ENCODE data around the gene CD226. TPM values are rescaled to one million over a fixed set of nuclear protein-coding genes. Genes with fewer than 3 reads are reported as not detected.

CD226 gene
- total RNA-seq = 134 and 141 TPM in 2 replicates

DNA sequence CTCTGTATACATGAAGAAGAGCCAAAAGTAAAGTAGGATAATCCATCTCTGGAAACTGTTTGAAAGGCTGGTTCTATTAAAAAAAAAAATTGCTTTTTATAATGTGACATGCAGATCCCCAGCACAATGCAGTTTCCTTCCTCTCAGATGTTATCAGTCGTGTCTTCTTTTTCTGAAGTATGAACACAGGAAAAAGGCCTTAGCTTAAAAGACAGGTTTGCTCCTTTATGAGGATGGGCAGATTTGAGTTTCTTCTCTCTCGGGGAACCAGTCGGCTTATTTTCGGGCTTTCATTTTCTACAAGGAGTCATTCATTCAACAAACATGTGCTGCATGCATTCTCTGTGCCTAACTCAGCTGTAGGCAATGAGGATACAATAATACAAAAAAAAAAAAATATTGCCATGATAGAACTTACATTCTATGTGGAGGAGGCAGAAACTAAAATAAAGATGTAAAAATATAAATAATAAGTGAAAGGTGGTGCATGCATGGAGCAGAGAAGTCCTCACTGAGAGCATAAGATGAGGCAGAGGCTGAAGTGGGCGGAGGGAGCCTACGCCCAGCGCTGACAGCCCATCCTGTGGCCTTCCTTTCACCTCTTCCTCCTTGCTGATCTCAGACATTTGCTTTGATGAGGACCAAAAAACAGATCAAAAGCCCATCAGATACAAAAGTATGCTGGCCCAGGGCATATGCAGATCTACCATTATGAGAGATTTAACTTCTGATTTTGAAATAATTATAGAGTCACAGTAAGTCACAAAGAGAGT is at the start of gene CD226:
TSS of gene CD226 (minus strand) at position 513 of the 773 bp plus-strand sequence. CDS start at position 46, 467 bp downstream.
- Mint-ChIP-seq H3K36me3 (ENCODE audit: low read depth) (peaks cover 55% of the 10 kb centered on the region), H3K4me1 (ENCODE audit: low read depth) (peaks cover 43% of the 10 kb centered on the region), H3K4me3 (no peak within 1 kb of the TSS), H3K27ac (no peak within 1 kb of the TSS), H3K27me3 (ENCODE audit: insufficient read depth) (no peaks in the 10 kb centered on the region), H3K9me3 (peaks cover 7% of the 10 kb centered on the region)
- DNase-seq (ENCODE audit: low spot score) = no peak
- intact Hi-C loops (cut with micrococcal nuclease) = loop anchor here (5.0 kb wide), 2 partner anchors 125 to 955 kb away; no protein-coding TSS in a partner anchor

GRCh38 chr18:69996951-69997798 is 49.5 kb upstream of the CD226 start:
- Mint-ChIP-seq H3K9me3 (no peaks in the 10 kb centered on the region), H3K4me1 (ENCODE audit: low read depth) (peaks cover 17% of the 10 kb centered on the region), H3K27me3 (ENCODE audit: insufficient read depth) (no peaks in the 10 kb centered on the region), H3K27ac (peak overlapping the region; percentile 1), H3K4me3 (no peak overlapping the region), H3K36me3 (ENCODE audit: low read depth) (peaks cover 46% of the 10 kb centered on the region)
- DNase-seq (ENCODE audit: low spot score) = no peak
- intact Hi-C loops (cut with micrococcal nuclease) = no loop called here

- intact Hi-C loops (cut with micrococcal nuclease) = no loop called here
- Mint-ChIP-seq H3K27ac (no peak overlapping the region), H3K4me1 (ENCODE audit: low read depth) (peaks cover 17% of the 10 kb centered on the region), H3K27me3 (ENCODE audit: insufficient read depth) (no peaks in the 10 kb centered on the region), H3K36me3 (ENCODE audit: low read depth) (peaks cover 43% of the 10 kb centered on the region), H3K9me3 (peaks cover 3% of the 10 kb centered on the region), H3K4me3 (no peak overlapping the region)
- DNase-seq (ENCODE audit: low spot score) = no peak
Measured at GRCh38 chr18:69996417-69996816, 48.7 kb upstream of the CD226 start.

DNA sequence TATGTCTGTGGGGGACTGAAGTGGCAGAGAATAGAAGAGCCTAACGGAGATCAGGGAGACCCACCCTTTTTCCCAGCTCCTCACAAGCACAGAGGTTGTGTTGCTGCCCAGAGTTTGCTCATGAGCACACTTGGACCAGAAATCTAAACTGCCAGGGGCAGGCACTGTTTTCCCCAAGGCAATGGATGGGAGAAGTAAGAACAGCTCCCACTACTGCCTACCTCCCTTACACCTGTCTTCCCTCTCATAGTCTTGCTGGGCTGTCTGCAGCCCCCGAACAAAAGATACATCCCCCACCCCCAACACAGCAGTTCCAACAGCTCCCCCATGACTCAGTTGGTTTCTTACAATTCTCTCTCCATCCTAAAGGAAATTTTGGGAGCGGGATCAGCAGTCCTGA is 48.1 kb upstream of the CD226 start:
- Mint-ChIP-seq H3K4me1 (ENCODE audit: low read depth) (peaks cover 13% of the 10 kb centered on the region), H3K27me3 (ENCODE audit: insufficient read depth) (no peaks in the 10 kb centered on the region), H3K9me3 (peaks cover 3% of the 10 kb centered on the region), H3K4me3 (no peak overlapping the region), H3K36me3 (ENCODE audit: low read depth) (peaks cover 44% of the 10 kb centered on the region), H3K27ac (no peak overlapping the region)
- intact Hi-C loops (cut with micrococcal nuclease) = no loop called here
- DNase-seq (ENCODE audit: low spot score) = no peak

DNA sequence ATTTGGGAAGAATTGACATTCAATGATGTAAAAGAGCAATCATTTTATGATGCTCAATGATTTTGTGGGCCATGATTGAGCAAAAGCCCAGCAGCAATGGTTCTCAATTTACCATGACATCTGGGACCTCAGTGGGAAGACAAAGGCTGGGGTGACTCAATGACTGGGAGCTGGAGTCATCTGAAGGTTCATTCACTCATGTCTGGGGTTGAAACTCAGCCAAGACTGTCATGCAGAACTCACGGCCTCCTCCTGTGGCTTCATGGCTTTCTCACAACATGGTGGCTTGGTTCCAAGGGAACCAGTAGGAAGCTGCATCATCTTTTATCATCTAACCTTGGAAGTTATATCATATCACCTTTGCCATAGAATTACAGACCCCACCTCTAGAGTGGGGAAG is 45.1 kb upstream of the CD226 start:
- Mint-ChIP-seq H3K4me1 (ENCODE audit: low read depth) (peaks cover 11% of the 10 kb centered on the region), H3K9me3 (peaks cover 27% of the 10 kb centered on the region), H3K4me3 (no peak overlapping the region), H3K36me3 (ENCODE audit: low read depth) (peaks cover 52% of the 10 kb centered on the region), H3K27me3 (ENCODE audit: insufficient read depth) (no peaks in the 10 kb centered on the region), H3K27ac (no peak overlapping the region)
- DNase-seq (ENCODE audit: low spot score) = no peak
- intact Hi-C loops (cut with micrococcal nuclease) = no loop called here

- H3K4me1 Mint-ChIP-seq (ENCODE audit: low read depth) = peaks cover 2% of the 10 kb centered on the region
- H3K27ac Mint-ChIP-seq = no peak overlapping the region
- peaks cover 37% of the 10 kb centered on the region for H3K36me3 Mint-ChIP-seq (ENCODE audit: low read depth)
Measured at GRCh38 chr18:69987870-69988269, 40.2 kb upstream of the CD226 start.

GRCh38 chr18:69985239-69985638 is 37.6 kb upstream of the CD226 start:
- H3K4me3 Mint-ChIP-seq = no peak overlapping the region

More at GRCh38 chr18:69987870-69988269, 40.2 kb upstream of the CD226 start:
- intact Hi-C loops (cut with micrococcal nuclease) = no loop called here
- DNase-seq (ENCODE audit: low spot score) = no peak
- Mint-ChIP-seq H3K4me3 (no peak overlapping the region), H3K9me3 (peaks cover 39% of the 10 kb centered on the region), H3K27me3 (ENCODE audit: insufficient read depth) (no peaks in the 10 kb centered on the region)

GRCh38 chr18:69982417-69982816 is 34.7 kb upstream of the CD226 start:
- H3K9me3 Mint-ChIP-seq = peaks cover 9% of the 10 kb centered on the region
- H3K36me3 Mint-ChIP-seq (ENCODE audit: low read depth) = peaks cover 13% of the 10 kb centered on the region
- H3K27me3 Mint-ChIP-seq (ENCODE audit: insufficient read depth) = no peaks in the 10 kb centered on the region
- no peak overlapping the region for H3K4me3 Mint-ChIP-seq
- peak overlapping the region; percentile 6 for H3K27ac Mint-ChIP-seq
- peaks cover 50% of the 10 kb centered on the region for H3K4me1 Mint-ChIP-seq (ENCODE audit: low read depth)
- intact Hi-C loops (cut with micrococcal nuclease) = no loop called here
- DNase-seq (ENCODE audit: low spot score) = no peak

More at GRCh38 chr18:69985239-69985638, 37.6 kb upstream of the CD226 start:
- Mint-ChIP-seq H3K27me3 (ENCODE audit: insufficient read depth) (no peaks in the 10 kb centered on the region), H3K27ac (no peak overlapping the region), H3K4me1 (ENCODE audit: low read depth) (peaks cover 28% of the 10 kb centered on the region), H3K36me3 (ENCODE audit: low read depth) (peaks cover 33% of the 10 kb centered on the region), H3K9me3 (peaks cover 34% of the 10 kb centered on the region)
- intact Hi-C loops (cut with micrococcal nuclease) = no loop called here
- no peak for DNase-seq (ENCODE audit: low spot score)

GRCh38 chr18:69981948-69982347 is 34.3 kb upstream of the CD226 start:
- Mint-ChIP-seq H3K4me3 (no peak overlapping the region), H3K27ac (peak overlapping the region; percentile 7), H3K4me1 (ENCODE audit: low read depth) (peaks cover 50% of the 10 kb centered on the region), H3K36me3 (ENCODE audit: low read depth) (peaks cover 12% of the 10 kb centered on the region), H3K27me3 (ENCODE audit: insufficient read depth) (no peaks in the 10 kb centered on the region), H3K9me3 (peaks cover 9% of the 10 kb centered on the region)
- intact Hi-C loops (cut with micrococcal nuclease) = no loop called here
- no peak for DNase-seq (ENCODE audit: low spot score)

DNA sequence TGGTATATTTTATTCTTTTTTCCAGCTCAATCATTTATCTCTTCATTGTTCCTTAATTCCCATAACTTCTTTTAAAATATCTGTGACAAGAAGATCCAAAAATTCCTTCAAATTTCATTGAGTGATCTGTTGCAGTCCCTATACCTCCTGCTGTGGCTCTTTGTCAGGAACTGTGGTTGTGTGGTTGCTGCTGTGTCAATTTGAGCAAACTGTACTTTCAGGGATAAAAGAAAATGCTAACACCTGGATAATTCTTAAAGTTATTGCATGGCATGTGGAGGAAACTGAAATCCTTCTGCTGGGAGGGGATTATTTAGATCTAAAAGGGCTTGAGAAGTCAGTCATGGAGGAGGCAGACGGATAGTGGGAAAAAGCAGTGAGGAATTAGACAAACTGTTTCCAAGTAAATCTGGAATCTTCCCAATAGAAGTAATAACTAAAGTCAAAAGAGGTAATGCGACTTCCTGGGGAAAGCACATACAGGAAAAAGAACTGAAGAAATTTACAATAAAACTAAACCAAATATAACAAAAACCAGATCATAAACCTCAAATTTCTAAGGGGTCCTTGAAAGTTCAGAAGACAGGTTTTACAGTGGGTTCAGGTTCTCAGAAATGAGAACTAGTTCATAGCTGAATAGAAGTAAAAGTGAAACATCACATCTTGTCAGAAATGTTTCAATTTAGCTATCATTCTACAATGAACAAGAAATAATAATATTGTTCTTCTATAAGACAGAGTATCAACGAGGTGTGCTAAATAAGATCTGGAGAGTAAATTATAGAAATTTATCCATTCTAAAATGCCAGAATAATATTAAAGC is 33.5 kb upstream of the CD226 start:
- peaks cover 50% of the 10 kb centered on the region for H3K4me1 Mint-ChIP-seq (ENCODE audit: low read depth)
- intact Hi-C loops (cut with micrococcal nuclease) = no loop called here
- no peak overlapping the region for H3K4me3 Mint-ChIP-seq
- peak overlapping the region; percentile 32 for H3K27ac Mint-ChIP-seq
- H3K9me3 Mint-ChIP-seq = peaks cover 12% of the 10 kb centered on the region
- H3K27me3 Mint-ChIP-seq (ENCODE audit: insufficient read depth) = no peaks in the 10 kb centered on the region
- peaks cover 13% of the 10 kb centered on the region for H3K36me3 Mint-ChIP-seq (ENCODE audit: low read depth)
- DNase-seq (ENCODE audit: low spot score) = no peak

DNA sequence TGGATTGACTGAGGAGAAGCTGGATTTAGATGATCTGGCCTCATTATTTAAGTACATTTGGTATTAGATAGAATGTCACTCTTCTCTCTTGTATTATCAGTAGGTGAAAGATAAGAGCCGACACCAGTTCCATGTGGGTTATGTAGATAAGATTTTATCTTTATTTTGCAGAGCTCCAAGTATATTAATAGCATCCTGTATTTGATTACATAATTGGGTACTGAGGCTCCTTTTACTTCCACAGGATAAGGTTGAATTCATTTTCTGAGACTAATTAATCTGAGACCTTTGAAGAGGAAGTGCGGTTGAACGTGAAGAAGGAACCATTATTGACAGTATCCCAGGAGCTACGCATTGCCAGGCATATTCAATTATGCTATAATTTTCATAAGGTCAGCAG is 32.8 kb upstream of the CD226 start:
- Mint-ChIP-seq H3K9me3 (peaks cover 19% of the 10 kb centered on the region), H3K4me3 (no peak overlapping the region), H3K27ac (no peak overlapping the region), H3K36me3 (ENCODE audit: low read depth) (peaks cover 19% of the 10 kb centered on the region), H3K4me1 (ENCODE audit: low read depth) (peaks cover 50% of the 10 kb centered on the region), H3K27me3 (ENCODE audit: insufficient read depth) (no peaks in the 10 kb centered on the region)
- intact Hi-C loops (cut with micrococcal nuclease) = no loop called here
- no peak for DNase-seq (ENCODE audit: low spot score)
